ENCODE measurements around the gene LPAR2. TPM values are rescaled to one million over a fixed set of nuclear protein-coding genes. Genes with fewer than 3 reads are reported as not detected.

Gene LPAR2
- polyA plus RNA-seq, 2 of the 4 experiments (the other 2 are of a cell fraction) = 1.5 to 3.8 TPM

- WGBS (ENCODE audit: missing lambda C conversion rate) = 97% methylated on average over 5 of the region's 14 CpGs
- ChIA-PET CTCF (interaction anchor here (1.1 to 2.2 kb wide), 2 partner anchors 9 to 104 kb away, joined by 3 to 6 read pairs; partner anchors contain the start of gene GMIP), POLR2A (no interaction called here)
These were observed 7.3 kb upstream of the LPAR2 start for GRCh38 chr19:19635313-19635702.

GRCh38 chr19:19634516-19635312 is 6.7 kb upstream of the LPAR2 start:
- DNase-seq (ENCODE audit: low read depth in 1 of 2, low spot score in 1 of 2) (no peak), ATAC-seq (no peak), FAIRE-seq (no peak)
- ChIA-PET POLR2A (no interaction called here), CTCF (interaction anchor here (1.1 to 2.2 kb wide), 2 partner anchors 9 to 103 kb away, joined by 3 to 6 read pairs; partner anchors contain the start of gene GMIP)
- no peak for TF ChIP-seq CEBPB (IDR thresholded peaks at IDR 0.05)
- TF ChIP-seq POLR2A (IDR thresholded peaks at IDR 0.05; ENCODE audit: low read length) = no peak
- TF ChIP-seq CBX2 (IDR thresholded peaks at IDR 0.05; ENCODE audit: borderline replicate concordance, low read depth) = no peak
- no peak for TF ChIP-seq REST (IDR thresholded peaks at IDR 0.05)
- no peak for TF ChIP-seq RFX5 (IDR thresholded peaks at IDR 0.05)
- TF ChIP-seq NR3C1 (IDR thresholded peaks at IDR 0.05) = no peak
- TF ChIP-seq ZNF302 (CRISPR knock-in tag; IDR thresholded peaks at IDR 0.05) = no peak
- no peak for TF ChIP-seq ZSCAN20 (CRISPR knock-in tag; IDR thresholded peaks at IDR 0.05)
- no peak for TF ChIP-seq HOXB5 (CRISPR knock-in tag; IDR thresholded peaks at IDR 0.05)
- TF ChIP-seq FOSL2 (IDR thresholded peaks at IDR 0.05) = no peak
- TF ChIP-seq FOSL2 (CRISPR knock-in tag; IDR thresholded peaks at IDR 0.05) = no peak
- no peak for TF ChIP-seq SREBF2 (IDR thresholded peaks at IDR 0.05)
- TF ChIP-seq BCL3 (IDR thresholded peaks at IDR 0.05) = no peak
- TF ChIP-seq KDM5A (IDR thresholded peaks at IDR 0.05) = no peak
- no peak for TF ChIP-seq ESRRA (IDR thresholded peaks at IDR 0.05; ENCODE audit: borderline replicate concordance, low read length)
- no peak for TF ChIP-seq RAD21 (conservative IDR thresholded peaks at IDR 0.05 in 1 of 2, IDR thresholded peaks at IDR 0.05 in 1 of 2)
- Histone ChIP-seq H3K4me1 (no peaks in the 10 kb centered on the region), H3K4me2 (no peak overlapping the region), H3K4me3 (no peak overlapping the region), H3K27ac (no peak overlapping the region), H3K9me3 (no peaks in the 10 kb centered on the region)
- WGBS (ENCODE audit: missing lambda C conversion rate) = 93% methylated on average over 31 of the region's 36 CpGs

More at GRCh38 chr19:19635313-19635702, 7.3 kb upstream of the LPAR2 start:
- Histone ChIP-seq H3K4me1 (no peaks in the 10 kb centered on the region), H3K27ac (no peak overlapping the region), H3K9me3 (no peaks in the 10 kb centered on the region), H3K4me3 (no peak overlapping the region), H3K4me2 (no peak overlapping the region)
- FAIRE-seq = no peak
- no peak for TF ChIP-seq CHD4 (IDR thresholded peaks at IDR 0.05; ENCODE audit: borderline replicate concordance)
- TF ChIP-seq REST (IDR thresholded peaks at IDR 0.05) = no peak
- TF ChIP-seq JUN (IDR thresholded peaks at IDR 0.05) = no peak
- no peak for DNase-seq (ENCODE audit: low read depth in 1 of 2, low spot score in 1 of 2)
- ATAC-seq = no peak

Data from A549 (cell line).